Measurements from ENCODE around the gene SPATS2. TPM values are rescaled to one million over a fixed set of nuclear protein-coding genes. Genes with fewer than 3 reads are reported as not detected.
A peak's percentile ranks its signal among the peaks of the same experiment; 100 is the strongest.
"Not testable (repeated sequence)": the region's sequence is repeated elsewhere in the genome, so short reads cannot be mapped to it uniquely, and the experiment has no call there.

The SPATS2 gene
- total RNA-seq, 1 donor from 2014 or later: 20.0 TPM

DNA sequence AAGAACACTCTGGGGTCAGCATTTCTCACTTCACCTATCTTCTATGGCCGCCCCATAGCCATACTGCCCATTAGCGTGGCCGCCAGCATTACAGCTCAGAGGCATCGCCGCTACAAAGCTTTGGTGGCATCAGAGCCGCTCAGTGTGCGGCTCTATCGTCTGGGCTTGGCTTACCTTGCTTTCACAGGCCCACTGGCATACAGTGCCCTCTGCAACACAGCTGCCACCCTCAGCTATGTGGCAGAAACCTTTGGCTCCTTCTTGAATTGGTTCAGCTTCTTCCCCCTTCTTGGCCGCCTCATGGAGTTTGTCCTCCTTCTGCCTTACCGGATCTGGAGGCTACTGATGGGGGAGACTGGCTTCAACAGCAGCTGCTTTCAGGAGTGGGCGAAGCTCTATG, 18.0 kb upstream of the SPATS2 start:
- no peak for DNase-seq (ENCODE audit: low spot score)

DNA sequence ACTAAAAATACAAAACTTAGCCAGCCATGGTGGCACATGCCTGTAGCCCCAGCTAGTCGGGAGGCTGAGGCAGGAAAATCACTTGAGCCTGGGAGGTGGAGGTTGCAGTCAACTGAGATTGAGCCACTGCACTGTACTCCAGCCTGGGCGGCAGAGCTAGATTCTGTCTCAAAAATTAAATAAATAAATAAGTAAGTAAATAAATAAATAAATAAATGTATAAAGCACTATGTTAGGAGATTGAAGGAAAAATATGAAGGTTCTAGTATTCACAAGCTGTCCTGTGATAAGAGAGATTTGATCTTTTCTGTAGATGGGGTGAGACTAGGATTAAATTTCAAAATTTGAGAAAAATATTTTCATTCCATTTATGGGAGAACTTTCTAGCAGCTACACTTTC, 14.9 kb upstream of the SPATS2 start:
- no peak for DNase-seq (ENCODE audit: low spot score)

DNA sequence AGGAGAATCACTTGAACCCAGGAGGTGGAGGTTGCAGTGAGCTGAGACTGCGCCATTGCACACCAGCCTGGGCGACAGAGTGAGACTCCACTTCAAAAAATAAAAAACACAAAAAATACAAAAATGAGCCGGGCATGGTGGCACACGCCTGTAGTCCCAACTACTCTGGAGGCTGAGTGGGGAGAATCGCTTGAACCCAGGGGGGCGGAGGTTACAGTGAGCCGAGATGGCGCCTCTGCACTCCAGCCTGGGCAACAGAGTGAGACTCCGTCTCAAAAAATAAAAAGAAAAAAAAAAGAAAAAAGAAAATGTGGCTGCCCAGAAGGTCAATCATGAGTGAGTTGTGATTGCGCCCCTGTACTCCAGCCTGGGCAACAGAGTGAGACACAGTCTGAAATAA, 11.3 kb upstream of the SPATS2 start:
- DNase-seq (ENCODE audit: low spot score): no peak

DNA sequence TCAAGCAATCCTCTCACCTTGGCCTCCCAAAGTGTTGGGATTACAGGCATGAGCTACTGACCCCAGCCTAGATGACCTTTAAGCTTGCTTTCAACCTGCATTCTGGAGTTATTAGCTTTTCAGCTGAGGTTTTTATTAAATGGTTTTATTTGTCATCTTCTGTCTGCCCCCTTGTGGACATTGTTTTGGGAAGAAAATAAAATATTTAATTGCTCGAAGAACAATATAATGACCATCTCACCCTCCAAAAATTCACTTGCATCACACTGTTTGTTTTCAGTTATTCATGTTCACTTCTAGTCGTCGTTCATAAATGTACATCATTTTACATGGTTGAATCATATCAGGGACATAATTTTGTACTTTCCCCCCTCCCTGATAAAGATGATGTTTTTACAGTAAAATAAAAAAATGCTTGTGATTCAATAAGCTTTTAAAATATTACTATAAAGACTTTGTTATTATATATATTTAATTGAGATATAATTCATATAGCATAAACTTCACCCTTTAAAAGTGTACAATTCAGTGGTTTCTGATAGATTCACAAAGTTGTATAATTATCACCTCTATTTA, 10.1 kb upstream of the SPATS2 start:
- DNase-seq (ENCODE audit: low spot score): no peak

DNA sequence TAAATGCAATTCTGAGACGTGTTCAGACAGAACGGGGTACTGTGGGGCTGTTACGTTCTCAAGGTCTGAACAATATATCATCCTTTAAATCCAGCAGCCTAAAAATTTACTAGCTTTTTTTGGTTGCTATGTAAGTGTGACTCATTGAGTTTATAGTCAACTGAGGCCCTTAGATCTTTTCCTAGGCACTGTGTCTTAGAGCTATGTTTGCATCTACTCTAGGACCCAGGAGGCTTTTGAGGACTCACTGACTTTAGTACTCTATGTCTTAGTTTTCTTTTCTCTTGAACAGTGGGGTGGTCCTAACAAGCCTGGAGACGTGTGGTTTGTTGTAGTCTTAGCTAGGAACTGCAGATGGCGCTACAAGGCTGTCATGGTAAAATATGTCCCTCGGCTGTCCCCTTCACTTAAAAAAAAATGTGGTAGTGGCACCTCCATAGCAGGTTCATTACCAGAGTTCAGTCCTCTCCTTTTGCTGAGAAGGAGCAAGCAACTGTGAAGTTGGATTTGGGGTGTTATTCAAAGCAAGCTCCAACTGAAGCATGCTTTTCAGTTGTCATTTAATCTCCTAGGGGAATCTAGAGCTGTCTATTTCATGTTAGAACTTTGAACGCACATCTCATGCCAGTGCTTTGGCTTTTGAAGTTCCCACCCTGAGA, 8.7 kb upstream of the SPATS2 start:
- DNase-seq (ENCODE audit: low spot score): no peak

DNA sequence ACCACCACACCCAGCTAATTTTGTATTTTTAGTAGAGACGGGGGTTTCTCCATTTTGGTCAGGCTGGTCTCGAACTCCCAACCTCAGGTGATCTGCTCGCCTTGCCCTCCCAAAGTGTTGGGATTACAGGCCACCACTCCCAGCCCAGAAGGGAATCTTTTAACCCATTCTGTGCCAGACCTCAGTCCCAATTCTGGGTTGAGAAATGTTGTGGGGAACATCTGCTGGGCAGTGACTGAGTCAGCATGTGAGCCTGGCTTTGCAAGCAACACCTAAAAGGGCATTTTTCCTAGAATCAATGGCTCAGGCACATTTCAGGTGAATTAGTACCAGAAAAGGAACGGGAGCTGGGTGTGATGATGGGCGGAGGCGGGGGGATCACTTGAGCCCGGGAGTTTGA, 7.6 kb upstream of the SPATS2 start:
- no peak for DNase-seq (ENCODE audit: low spot score)

DNA sequence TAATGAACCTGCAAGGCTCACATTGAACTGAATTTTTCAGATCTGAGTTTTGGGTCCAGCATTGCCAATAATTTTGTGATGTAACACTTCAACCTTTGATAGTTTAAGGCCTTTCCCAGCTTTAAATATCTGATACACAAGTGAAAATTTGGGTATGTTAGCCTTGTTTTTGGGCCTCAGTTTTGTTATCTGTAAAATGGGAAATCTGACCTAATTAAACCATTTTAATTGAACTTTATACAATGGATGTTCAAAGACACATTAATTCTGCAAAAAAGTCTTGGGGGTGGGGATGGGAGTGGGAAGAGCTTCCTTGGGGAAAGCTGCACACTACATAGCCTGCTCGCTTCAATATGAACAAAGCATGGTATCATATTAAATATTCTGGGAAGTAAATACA, 5.2 kb upstream of the SPATS2 start:
- no peak for DNase-seq (ENCODE audit: low spot score)

DNA sequence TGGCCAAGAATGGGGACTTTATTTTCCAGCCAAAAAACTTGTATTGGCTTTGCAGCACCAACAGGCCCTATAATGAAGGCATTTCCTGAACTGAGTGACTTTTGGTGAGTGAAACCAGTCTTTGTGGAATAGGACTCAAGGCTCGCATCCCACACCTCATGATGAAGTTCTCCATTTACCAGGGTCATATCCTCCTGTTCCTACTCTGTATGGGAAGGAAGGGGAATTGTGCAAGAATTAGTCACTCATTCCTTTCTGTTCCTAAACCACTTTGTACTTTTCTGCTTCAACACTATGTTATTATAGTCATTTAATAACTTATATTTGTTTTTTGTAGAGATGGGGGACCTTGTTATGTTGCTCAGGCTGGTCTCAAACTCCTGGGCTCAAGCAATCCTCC, 2.3 kb upstream of the SPATS2 start:
- DNase-seq (ENCODE audit: low spot score): no peak

DNA sequence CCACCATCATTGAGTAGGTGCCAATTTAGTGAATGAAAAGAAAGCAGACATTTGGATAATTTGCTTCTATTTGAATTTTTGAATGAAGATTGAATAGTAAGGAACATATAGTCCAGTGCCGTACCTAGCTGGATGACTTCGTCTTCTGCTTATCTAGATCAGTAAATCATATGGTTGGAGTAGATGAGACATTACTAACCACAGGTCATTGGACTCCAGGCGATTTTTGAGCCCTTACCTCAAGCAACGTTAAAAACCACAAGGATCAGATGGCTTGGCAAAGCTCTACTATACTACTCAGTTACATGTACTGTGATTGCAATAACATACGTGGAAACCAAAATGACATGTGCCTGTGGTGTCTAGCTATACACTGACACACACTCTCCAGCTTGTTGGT, 1.7 kb upstream of the SPATS2 start:
- no peak for DNase-seq (ENCODE audit: low spot score)

DNA sequence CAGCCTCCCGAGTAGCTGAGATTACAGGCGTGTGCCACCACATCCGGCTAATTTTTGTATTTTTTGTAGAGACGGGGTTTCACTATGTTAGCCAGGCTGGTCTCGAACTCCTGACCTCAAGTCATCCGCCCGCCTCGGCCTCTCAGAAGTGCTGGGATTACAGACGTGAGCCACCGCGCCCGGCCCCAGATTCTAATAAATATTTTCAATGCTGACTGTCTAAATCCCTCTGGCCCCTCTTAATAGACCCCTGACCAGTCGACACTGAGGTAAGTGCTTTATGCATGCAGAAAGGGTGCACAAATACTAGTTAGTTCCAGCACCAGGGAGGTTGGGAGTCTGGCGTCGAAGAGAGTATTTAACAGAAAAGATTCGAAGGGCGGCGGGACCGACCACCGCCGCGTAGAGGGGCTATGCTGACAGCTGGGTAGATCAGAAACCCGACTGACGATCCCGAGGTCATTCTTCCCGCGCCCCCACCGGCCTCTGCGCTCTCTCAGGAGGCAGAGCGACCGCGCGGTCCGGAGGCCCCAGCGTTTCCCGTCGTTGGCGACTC, 1.1 kb upstream of the SPATS2 start:
- no peak for DNase-seq (ENCODE audit: low spot score)

DNA sequence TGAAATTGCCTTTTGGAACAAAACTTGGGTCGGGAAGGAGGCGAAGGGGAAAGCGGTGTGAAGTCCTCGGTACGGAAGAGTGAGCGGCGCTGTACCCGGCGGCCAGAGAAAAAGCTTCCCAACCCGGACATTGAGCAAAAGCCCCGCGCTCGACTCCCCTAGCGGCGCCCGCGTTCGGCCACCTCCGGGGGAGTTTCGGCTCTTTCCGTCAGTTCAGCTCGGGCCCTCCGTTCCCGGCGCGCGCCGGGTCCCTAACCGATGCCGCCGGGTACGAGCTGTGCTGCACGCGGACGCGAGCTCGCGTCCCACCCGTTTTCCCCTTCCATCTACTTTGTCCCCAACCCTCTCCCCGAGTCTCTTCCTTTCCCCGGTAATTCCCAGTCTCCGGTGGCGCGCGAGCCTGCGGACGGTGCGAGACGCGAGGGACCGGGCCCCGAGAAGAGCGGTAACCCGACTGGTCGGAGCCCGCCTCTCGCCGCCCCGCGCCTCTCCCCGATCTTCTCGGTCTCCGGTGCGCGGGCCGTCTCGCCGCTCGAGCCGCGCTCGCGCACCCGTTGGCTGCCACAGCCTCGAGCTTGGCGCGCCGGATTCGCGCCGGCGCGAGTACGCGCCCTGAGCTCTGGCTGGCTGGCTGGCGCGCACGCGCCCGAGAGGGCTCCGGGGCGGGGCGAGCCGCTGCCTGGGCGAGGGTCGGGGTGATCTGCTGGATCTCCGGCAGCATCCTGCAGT, 446 bp upstream of the SPATS2 start:
- DNase-seq (ENCODE audit: low spot score): peak; percentile 88

DNA sequence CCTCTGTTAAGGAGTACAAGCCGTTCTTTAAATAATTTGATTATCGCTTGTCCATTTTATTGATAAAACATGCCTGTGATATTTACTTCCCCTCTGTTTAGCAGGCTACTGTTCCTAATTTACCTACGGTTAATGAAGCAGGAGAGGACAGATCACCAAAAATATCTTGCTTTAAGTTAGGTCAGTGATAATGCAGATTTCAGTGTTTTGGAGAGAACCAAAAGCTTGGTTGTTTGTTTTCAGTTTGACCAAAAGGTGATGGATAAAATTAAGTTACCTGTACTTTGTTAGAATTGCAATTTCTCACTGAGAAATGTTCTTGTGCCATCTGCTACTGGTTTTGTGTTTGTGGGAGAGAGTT, 958 bp downstream of the SPATS2 start:
- no peak for DNase-seq (ENCODE audit: low spot score)

DNA sequence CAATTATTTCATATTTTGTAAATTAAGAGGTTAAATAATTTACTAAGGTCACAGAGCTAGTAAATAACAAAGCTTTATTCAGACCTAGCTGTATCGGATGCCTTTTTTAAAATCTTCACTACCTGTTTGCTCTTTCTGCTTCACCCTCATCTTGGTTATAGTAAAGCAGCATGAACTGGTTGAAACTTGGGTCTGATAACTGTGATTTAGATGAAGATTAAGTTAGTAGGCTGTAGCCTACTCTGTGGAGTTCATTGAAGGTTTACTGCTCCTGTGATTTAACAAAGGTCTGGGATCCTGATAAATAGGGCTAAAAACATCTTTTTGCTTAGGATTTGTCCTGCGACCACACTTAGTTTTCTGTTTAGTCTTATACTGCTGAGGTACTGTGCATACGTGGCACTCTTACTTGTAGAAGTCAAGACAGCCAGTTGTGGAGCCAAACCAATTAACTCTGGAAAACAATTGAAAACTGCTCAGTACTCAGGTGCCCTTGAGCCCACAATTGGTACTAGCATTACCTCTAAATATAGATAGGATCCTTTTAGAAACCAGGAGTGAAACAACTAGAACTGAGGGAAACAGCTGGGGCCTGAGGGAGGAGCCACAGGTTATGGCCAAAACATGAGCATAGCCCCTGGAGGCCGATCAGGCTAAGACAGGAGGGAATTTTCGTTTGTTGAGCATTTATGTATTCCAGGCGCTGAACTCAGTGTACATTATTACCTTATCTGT, 2.3 kb downstream of the SPATS2 start:
- DNase-seq (ENCODE audit: low spot score): no peak

DNA sequence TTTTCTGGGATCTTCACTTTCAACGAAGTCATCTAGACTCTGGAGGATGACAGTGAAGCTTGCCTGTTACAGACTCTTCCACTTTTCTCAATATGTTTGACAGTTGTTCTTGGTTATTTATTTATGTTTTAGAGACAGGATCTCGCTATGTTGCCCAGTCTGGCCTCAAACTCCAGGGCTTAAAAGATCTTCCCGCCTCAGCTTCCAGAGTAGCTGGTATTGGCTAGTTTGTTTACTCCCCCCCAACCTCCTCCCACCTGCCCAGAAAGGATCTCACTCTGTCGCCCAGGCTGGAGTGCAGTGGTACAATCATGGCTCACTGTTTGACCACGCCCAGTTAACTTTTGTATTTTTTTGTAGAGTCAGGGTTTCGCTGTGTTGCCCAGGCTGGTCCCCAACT, 3.3 kb downstream of the SPATS2 start:
- DNase-seq (ENCODE audit: low spot score): no peak

DNA sequence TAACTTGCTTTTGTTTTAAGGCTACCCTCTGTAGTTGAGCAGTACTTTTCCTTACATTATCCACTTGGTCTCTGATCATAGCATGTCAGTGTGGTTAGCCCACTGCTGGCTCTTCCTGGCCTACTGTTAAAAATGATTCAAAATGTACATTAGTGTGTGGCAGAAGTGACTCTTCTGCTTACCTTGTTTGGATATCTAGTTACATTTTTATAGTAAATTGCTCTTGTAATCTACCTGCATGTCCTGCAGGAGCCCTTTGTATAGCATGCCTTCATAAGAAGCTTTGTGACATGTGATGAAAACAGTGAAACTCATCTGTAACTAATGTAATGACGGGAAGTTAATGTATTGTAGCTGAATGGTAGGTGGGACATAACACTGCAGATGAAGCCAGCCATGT, 8.1 kb downstream of the SPATS2 start:
- no peak for DNase-seq (ENCODE audit: low spot score)

DNA sequence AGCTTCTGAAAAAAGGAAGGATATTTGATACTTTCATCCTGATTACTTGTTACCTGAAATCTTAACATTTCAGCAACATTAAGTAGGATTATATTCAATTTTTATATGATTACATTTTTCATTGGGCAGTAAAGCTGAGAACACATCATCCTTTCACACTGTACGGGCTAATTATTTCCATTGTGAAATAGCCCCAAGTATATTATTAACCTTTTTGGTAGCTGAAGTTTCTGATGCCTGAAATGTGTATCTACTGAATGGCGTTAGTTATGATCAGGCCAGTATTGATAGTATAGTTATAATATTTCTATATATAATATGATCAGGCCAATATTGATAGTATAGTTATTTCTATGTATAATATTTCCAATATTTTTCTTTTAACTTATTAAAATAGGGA, 10.1 kb downstream of the SPATS2 start:
- DNase-seq (ENCODE audit: low spot score): no peak

DNA sequence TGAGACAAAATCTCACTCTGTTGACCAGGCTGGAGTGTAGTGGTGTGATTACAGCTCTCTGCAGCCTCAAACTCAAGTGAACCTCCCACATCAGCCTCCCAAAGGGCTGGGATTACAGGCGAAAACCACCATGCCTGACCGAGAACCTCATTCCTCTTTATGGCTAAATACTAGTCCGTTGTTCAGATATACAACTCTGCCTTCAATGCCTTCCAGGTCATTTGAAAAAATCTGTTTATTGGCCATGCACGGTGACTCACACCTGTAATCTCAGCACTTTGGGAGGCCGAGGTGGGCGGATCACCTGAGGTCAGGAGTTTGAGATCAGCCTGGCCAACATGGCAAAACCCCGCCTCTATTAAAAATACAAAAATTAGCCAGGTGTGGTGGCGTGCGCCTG, 12.9 kb downstream of the SPATS2 start:
- DNase-seq (ENCODE audit: low spot score): not testable (repeated sequence)

DNA sequence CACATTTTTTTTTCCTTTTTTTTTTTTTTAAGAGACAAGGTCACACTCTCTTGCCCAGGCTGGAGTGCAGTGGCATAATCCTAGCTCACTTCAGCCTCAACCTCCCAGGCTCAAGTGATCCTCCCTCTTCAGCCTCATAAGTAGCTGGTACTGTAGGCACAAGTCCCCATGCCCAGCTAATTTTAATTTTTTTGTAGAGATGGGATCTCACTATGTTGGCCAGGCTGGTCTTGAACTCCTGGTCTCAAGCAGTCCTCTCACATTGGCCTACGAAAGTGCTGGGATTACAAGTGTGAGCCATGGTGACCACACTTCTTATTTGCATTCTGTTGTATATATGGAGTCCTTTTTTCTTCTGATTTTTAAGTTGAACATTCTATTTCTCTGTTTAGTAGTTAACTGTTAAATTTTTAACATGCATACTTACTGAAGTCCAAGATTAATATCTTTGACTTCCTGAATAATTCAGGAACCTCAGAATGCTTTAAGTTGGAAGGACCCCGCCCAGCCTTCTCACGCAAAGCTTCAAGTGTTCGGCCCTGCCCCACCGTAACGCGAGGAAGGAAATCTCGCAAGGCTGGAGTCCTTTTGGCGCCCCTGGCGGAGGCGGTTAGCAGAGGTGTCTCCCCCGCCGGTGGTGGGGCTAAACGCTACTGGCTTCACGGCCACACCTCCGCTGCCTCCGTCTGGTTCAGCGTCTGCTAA, 21.6 kb downstream of the SPATS2 start:
- no peak for DNase-seq (ENCODE audit: low spot score)

DNA sequence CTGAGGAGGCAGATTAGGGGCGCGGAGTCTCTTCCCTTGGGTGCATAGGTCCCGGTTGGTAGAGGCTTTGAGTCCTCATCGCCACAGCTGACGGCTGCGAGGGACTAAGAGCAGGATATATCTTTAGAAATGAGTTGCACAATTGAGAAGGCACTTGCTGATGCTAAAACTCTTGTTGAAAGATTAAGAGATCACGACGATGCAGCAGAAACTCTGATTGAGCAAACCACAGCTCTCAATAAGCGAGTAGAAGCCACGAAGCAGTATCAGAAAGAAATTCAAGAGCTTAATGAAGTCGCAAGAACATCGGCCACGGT, 22.1 kb downstream of the SPATS2 start:
- no peak for DNase-seq (ENCODE audit: low spot score)

DNA sequence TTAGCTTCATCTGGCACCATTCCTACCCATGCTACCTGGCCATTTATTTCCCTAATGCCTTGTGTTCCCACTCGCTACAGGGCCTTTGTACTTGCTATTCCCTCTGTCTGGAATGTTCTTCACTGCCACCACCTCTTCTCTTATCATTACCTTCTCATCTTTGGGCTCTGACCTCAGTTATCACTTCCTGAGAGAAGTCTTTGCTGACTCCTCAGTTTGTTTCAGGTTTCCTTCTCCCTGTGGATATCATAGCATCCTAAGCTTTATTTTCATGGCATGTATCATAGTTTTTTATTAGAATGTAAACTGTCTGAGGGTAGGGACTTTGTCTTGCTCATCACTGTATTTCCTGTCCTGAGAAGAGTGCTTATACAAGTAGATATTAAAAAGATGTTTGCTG, 29.7 kb downstream of the SPATS2 start:
- no peak for DNase-seq (ENCODE audit: low spot score)

DNA sequence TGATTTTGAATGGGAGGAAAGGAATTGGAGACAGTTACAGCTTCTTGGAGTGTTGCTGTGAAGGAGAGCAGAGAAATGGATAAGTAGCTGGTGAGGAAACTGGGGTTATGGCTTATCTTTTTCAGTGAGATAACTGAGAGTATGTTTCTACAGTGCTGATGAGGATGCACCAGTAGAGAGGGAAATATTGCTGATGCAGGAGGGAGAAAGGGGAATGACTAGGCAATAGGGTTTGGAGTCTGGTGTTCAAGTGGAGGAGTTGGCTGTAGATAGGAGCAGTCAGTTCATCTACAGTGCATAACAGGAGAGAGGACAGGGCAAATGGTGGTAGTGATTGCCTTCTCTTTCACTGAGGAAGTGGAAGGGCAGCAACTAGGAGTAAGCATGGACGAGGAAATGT, 33.0 kb downstream of the SPATS2 start:
- no peak for DNase-seq (ENCODE audit: low spot score)

DNA sequence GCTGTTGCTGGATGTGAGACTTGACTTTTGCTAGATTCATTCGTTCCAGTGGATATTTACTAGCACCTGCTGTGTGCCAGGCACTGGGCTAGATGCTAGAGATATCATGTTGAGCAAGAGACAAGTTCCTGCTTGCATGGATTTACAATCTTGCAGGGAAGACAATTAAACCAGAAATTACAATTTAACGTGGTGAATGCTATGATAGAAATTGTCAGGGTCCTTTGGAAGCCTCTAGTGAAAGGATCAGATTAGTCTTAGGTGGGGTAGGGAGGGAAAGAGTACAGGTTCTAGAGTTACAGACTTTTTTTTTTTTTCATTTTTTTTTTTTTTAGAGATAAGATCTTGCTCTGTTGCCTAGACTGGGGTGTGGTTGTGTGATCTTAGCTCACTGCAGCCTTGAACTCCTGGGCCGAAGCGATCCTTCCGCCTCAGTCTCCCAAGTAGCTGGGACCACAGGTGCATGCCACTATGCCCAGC, 36.7 kb downstream of the SPATS2 start:
- no peak for DNase-seq (ENCODE audit: low spot score)
